H1 (cell line): Measurements from ENCODE around the gene SIM2. TPM values are rescaled to one million over a fixed set of nuclear protein-coding genes. Genes with fewer than 3 reads are reported as not detected.
A peak's percentile ranks its signal among the peaks of the same experiment; 100 is the strongest.

ENCODE experiments used
- CTCF ChIA-PET: fragments of 300-600 bp; sonication (Branson Sonifier 250); formaldehyde crosslinking; loops from one replicate; lab custom pipeline; 2021; ENCODE audit not compliant: partially characterized antibody; lab: Charles Lee
- POLR2A ChIA-PET: fragments of 300-600 bp; sonication (Branson Sonifier 250); formaldehyde crosslinking; loops from one replicate; lab custom pipeline; 2021; ENCODE audit warnings: inconsistent platforms; ENCODE audit not compliant: partially characterized antibody; lab: Charles Lee
- DNase-seq, 2 experiments: peaks; one replicate each; pipeline versions ENCODE4 v3.0.0 to v3.0.0-alpha.2; 2010 to 2022; ENCODE audit warnings: low spot score in 2 of 2, low read depth in 1 of 2, mixed read lengths in 1 of 2
- FAIRE-seq: peaks from 2 replicates; lab custom pipeline; 2011; peaks lifted over from hg19 to GRCh38; lab: Jason Lieb, UNC
- H2AFZ ChIP-seq: 2 replicates; pipeline ENCODE4 v1.8.1; 2012; ENCODE audit warnings: low read length, inconsistent platforms
- H2AK5ac ChIP-seq: 2 replicates; pipeline ENCODE4 v1.6.1; 2013; ENCODE audit warnings: low read depth, low read length
- H2BK120ac ChIP-seq: replicated peaks from 2 replicates; pipeline ENCODE3; 2013; ENCODE audit warnings: low read depth, low read length, inconsistent platforms
- H2BK12ac ChIP-seq: 2 replicates; pipeline ENCODE4 v1.6.1; 2013; ENCODE audit warnings: low read depth, low read length
- H2BK15ac ChIP-seq: 2 replicates; pipeline ENCODE4 v1.6.1; 2013; ENCODE audit warnings: low read length
- H2BK20ac ChIP-seq: 2 replicates; pipeline ENCODE4 v1.6.1; 2013; ENCODE audit warnings: low read length
- H2BK5ac ChIP-seq: 2 replicates; pipeline ENCODE4 v1.6.1; 2013; ENCODE audit warnings: low read depth, low read length
- H3K14ac ChIP-seq: 2 replicates; pipeline ENCODE4 v1.6.1; 2013; ENCODE audit warnings: inconsistent platforms; ENCODE audit not compliant: insufficient read length
- H3K18ac ChIP-seq: 2 replicates; pipeline ENCODE4 v1.6.1; 2013; ENCODE audit warnings: low read length; ENCODE audit errors: extremely low read depth
- H3K23ac ChIP-seq: 2 replicates; pipeline ENCODE4 v1.6.1; 2013; ENCODE audit warnings: inconsistent platforms; ENCODE audit not compliant: insufficient read length
- H3K23me2 ChIP-seq: 2 replicates; pipeline ENCODE4 v1.6.1; 2013; ENCODE audit warnings: low read depth, low read length
- H3K27ac ChIP-seq: 2 replicates; pipeline ENCODE4 v1.6.1; 2011; ENCODE audit warnings: low read depth, low read length, inconsistent platforms
- H3K27me3 ChIP-seq, 4 experiments: replicated peaks in 1 of 4; 1 replicate in 1 of 4; 2 replicates in 3 of 4; pipeline versions ENCODE4 v1.6.1 to v1.8.1; 2011 to 2013; ENCODE audit warnings: low read length in 3 of 4, mild to moderate bottlenecking in 3 of 4, inconsistent platforms in 2 of 4, mixed read lengths in 2 of 4, moderate library complexity in 1 of 4; ENCODE audit not compliant: control insufficient read depth in 3 of 4, insufficient read depth in 3 of 4; ENCODE audit errors: extremely low read depth in 1 of 4
- H3K36me3 ChIP-seq, 4 experiments: 2 replicates each; pipeline versions ENCODE4 v1.6.1 to v1.8.1; 2011 to 2013; ENCODE audit warnings: mild to moderate bottlenecking in 4 of 4, low read length in 3 of 4, moderate library complexity in 2 of 4, control low read depth in 1 of 4, inconsistent platforms in 1 of 4; ENCODE audit not compliant: insufficient read depth in 4 of 4, control insufficient read depth in 2 of 4
- H3K4ac ChIP-seq: replicated peaks from 2 replicates; pipeline ENCODE3; 2013; ENCODE audit warnings: low read length, low read depth, mixed read lengths, inconsistent platforms; ENCODE audit not compliant: insufficient read length
- H3K4me1 ChIP-seq, 4 experiments: replicated peaks in 1 of 4; 1 replicate in 1 of 4; 2 replicates in 3 of 4; pipeline versions ENCODE4 v1.6.1 to v1.8.1; 2011 to 2013; ENCODE audit warnings: low read length in 3 of 4, inconsistent platforms in 2 of 4, mixed read lengths in 1 of 4; ENCODE audit not compliant: insufficient read depth in 4 of 4, control insufficient read depth in 3 of 4
- H3K4me2 ChIP-seq, 2 experiments: 2 replicates each; pipeline versions ENCODE4 v1.6.1 to v1.8.1; 2011 to 2013; ENCODE audit warnings: low read depth in 2 of 2, low read length in 2 of 2, control low read depth in 1 of 2, inconsistent platforms in 1 of 2, mild to moderate bottlenecking in 1 of 2; ENCODE audit not compliant: insufficient read depth in 1 of 2
- H3K4me3 ChIP-seq, 4 experiments: fragments of 200-600, 300-600 bp in 1 of 4; sonication (generic), shearing (Covaris generic), sonication (Bioruptor Twin) in 1 of 4; 2 replicates each; pipeline versions ENCODE4 v1.5.1 to v1.8.1; 2011 to 2016; ENCODE audit warnings: low read length in 4 of 4, low read depth in 3 of 4, control low read depth in 2 of 4, inconsistent platforms in 2 of 4, mild to moderate bottlenecking in 2 of 4, mixed read lengths in 1 of 4, moderate library complexity in 1 of 4; ENCODE audit not compliant: insufficient read depth in 2 of 4; ENCODE audit errors: extremely low read depth in 1 of 4
- H3K56ac ChIP-seq: replicated peaks from 2 replicates; pipeline ENCODE3; 2013; ENCODE audit warnings: low read depth, mild to moderate bottlenecking, mixed read lengths, low read length, inconsistent platforms; ENCODE audit not compliant: insufficient read length
- H3K79me1 ChIP-seq: 2 replicates; pipeline ENCODE4 v1.6.1; 2013; ENCODE audit warnings: low read depth, low read length, control low read depth
- H3K79me2 ChIP-seq, 2 experiments: 2 replicates each; pipeline versions ENCODE4 v1.6.1 to v1.8.1; 2012 to 2013; ENCODE audit warnings: low read length in 2 of 2, mild to moderate bottlenecking in 2 of 2, inconsistent platforms in 1 of 2; ENCODE audit not compliant: insufficient read depth in 2 of 2, control insufficient read depth in 1 of 2
- H3K9ac ChIP-seq, 4 experiments: replicated peaks in 1 of 4; 1 replicate in 1 of 4; 2 replicates in 3 of 4; pipeline versions ENCODE4 v1.6.1 to v1.8.1; 2011 to 2013; ENCODE audit warnings: low read depth in 3 of 4, low read length in 3 of 4, control low read depth in 2 of 4, mild to moderate bottlenecking in 2 of 4, moderate library complexity in 2 of 4, inconsistent platforms in 1 of 4; ENCODE audit errors: extremely low read depth in 1 of 4
- H3K9me3 ChIP-seq, 2 experiments: 2 replicates each; pipeline versions ENCODE4 v1.6.1 to v1.8.1; 2012 to 2013; ENCODE audit warnings: mild to moderate bottlenecking in 2 of 2, moderate library complexity in 2 of 2, control low read depth in 1 of 2, inconsistent platforms in 1 of 2, low read depth in 1 of 2, low read length in 1 of 2, mixed read lengths in 1 of 2; ENCODE audit not compliant: insufficient read depth in 2 of 2
- H4K20me1 ChIP-seq, 2 experiments: replicated peaks in 1 of 2; 2 replicates each; pipeline versions ENCODE3 to v1.8.1; 2011 to 2013; ENCODE audit warnings: inconsistent platforms in 2 of 2, low read length in 2 of 2, mild to moderate bottlenecking in 1 of 2; ENCODE audit not compliant: insufficient read depth in 2 of 2, control insufficient read depth in 1 of 2
- H4K5ac ChIP-seq: 2 replicates; pipeline ENCODE4 v1.6.1; 2013; ENCODE audit warnings: low read length, low read depth, mixed read lengths, inconsistent platforms; ENCODE audit not compliant: insufficient read length
- H4K8ac ChIP-seq: 2 replicates; pipeline ENCODE4 v1.8.0; 2013; ENCODE audit warnings: mild to moderate bottlenecking, moderate library complexity, low read length, inconsistent platforms; ENCODE audit not compliant: insufficient read depth; ENCODE audit errors: extremely low read depth
- H4K91ac ChIP-seq: replicated peaks from 2 replicates; pipeline ENCODE3; 2013; ENCODE audit warnings: low read length, mixed read lengths, inconsistent platforms; ENCODE audit not compliant: insufficient read length
- ASH2L ChIP-seq: fragments of 200-600, 300-600 bp; sonication (generic); IDR thresholded peaks from one replicate; pipeline ENCODE4 v1.7.1; 2017; ENCODE audit warnings: low read length
- BACH1 ChIP-seq: IDR thresholded peaks from 2 replicates; pipeline ENCODE4 v1.6.1; 2012; ENCODE audit warnings: low read length, improper control_type of control experiment
- BRCA1 ChIP-seq: IDR thresholded peaks from 2 replicates; pipeline ENCODE4 v1.6.1; 2012; ENCODE audit warnings: low read depth, low read length, improper control_type of control experiment
- CBX5 ChIP-seq: fragments of 300-800, 300-1000 bp; sonication (generic); IDR thresholded peaks from 2 replicates; pipeline ENCODE4 v1.7.1; 2016; ENCODE audit warnings: antibody characterized with exemption, low read length, low read depth
- CHD1 ChIP-seq: IDR thresholded peaks from 2 replicates; pipeline ENCODE4 v1.6.1; 2012; ENCODE audit warnings: low read depth, low read length, improper control_type of control experiment
- EGR1 ChIP-seq: IDR thresholded peaks from 2 replicates; pipeline ENCODE4 v1.6.1; 2011; ENCODE audit warnings: low read depth, low read length, borderline replicate concordance
- EZH2 ChIP-seq: fragments of 200-600 bp; sonication (generic); IDR thresholded peaks from 2 replicates; pipeline ENCODE4 v1.7.1; 2012; ENCODE audit warnings: low read depth, mild to moderate bottlenecking, moderate library complexity, low read length, inconsistent platforms; ENCODE audit not compliant: severe bottlenecking
- GTF2F1 ChIP-seq: IDR thresholded peaks from 2 replicates; pipeline ENCODE4 v1.6.1; 2012; ENCODE audit warnings: low read depth, low read length, improper control_type of control experiment, borderline replicate concordance
- JUND ChIP-seq: IDR thresholded peaks from 2 replicates; pipeline ENCODE4 v1.6.1; 2011; ENCODE audit warnings: mild to moderate bottlenecking, improper control_type of control experiment, low read length
- POLR2A ChIP-seq, 2 experiments: IDR thresholded peaks; 1 replicate in 1 of 2; 2 replicates in 1 of 2; pipeline ENCODE4 v1.6.1; 2011; ENCODE audit warnings: low read depth in 2 of 2, low read length in 2 of 2, mild to moderate bottlenecking in 2 of 2; ENCODE audit errors: control extremely low read depth in 1 of 2
- POU5F1 ChIP-seq: IDR thresholded peaks from 2 replicates; pipeline ENCODE4 v1.6.1; 2011; ENCODE audit warnings: low read depth, mild to moderate bottlenecking, low read length, moderate library complexity
- SUZ12 ChIP-seq: fragments of 200-600 bp; sonication (generic); IDR thresholded peaks from 2 replicates; pipeline ENCODE4 v1.6.1; 2012; ENCODE audit warnings: mild to moderate bottlenecking, inconsistent platforms, low read length, moderate library complexity, mixed read lengths
- TAF1 ChIP-seq: IDR thresholded peaks from 2 replicates; pipeline ENCODE4 v1.6.1; 2011; ENCODE audit warnings: mild to moderate bottlenecking, low read depth, low read length
- TAF7 ChIP-seq: optimal IDR thresholded peaks from 2 replicates; pipeline ENCODE3; 2011; ENCODE audit warnings: low read depth, mild to moderate bottlenecking, inconsistent platforms, low read length, moderate library complexity, borderline replicate concordance
- TBP ChIP-seq: IDR thresholded peaks from 2 replicates; pipeline ENCODE4 v1.6.1; 2011; ENCODE audit warnings: low read depth, low read length, improper control_type of control experiment
- ZNF274 ChIP-seq: IDR thresholded peaks from 2 replicates; pipeline ENCODE4 v1.7.0; 2012; ENCODE audit warnings: low read length, borderline replicate concordance; ENCODE audit errors: extremely low read depth
- WGBS, 2 experiments: shearing (Covaris generic) in 1 of 2; methylation state at CpG; one replicate each; pipeline versions ENCODE4 v1.1.6 to v1.1.7; 2013 to 2015; ENCODE audit warnings: low lambda C conversion rate in 2 of 2, mixed read lengths in 2 of 2, inconsistent platforms in 1 of 2, low coverage in 1 of 2, missing lambda C conversion rate in 1 of 2; ENCODE audit not compliant: insufficient replicate concordance in 2 of 2, insufficient coverage in 1 of 2, insufficient read length in 1 of 2; ENCODE audit errors: extremely low coverage in 1 of 2, missing lambda C conversion rate in 1 of 2; 5-methylcytosine and 5-hydroxymethylcytosine counted together
- polyA plus RNA-seq, 7 experiments: library from polyadenylated mRNA; depleted of rRNA in 3 of 7; stranded (reverse) in 5 of 7; unstranded in 2 of 7; fragments of >200 nt in 5 of 7; fragments of 200-250 nt in 2 of 7; gene quantifications; 1 replicate in 5 of 7; 2 replicates in 1 of 7; 4 replicates in 1 of 7; pipeline versions ENCODE4 v1.2.1 to v1.2.3, GENCODE V29; 2011 to 2013; ENCODE audit warnings: missing spikeins in 2 of 7, mixed read lengths in 2 of 7
- total RNA-seq: library from RNA; stranded (reverse); fragmentation: NEBNext Ultra II Directional; extraction: Animal tissue kit (Norgen Biotek cat#: 25700); gene quantifications from 2 replicates; pipeline ENCODE4 v1.2.1, GENCODE V29; 2021

Gene SIM2
- total and polyA plus RNA-seq, 2 of the 8 experiments (the other 6 are each of a cell fraction or from before 2014, with no cell fraction given), result 0.05 to 0.26 TPM

DNA sequence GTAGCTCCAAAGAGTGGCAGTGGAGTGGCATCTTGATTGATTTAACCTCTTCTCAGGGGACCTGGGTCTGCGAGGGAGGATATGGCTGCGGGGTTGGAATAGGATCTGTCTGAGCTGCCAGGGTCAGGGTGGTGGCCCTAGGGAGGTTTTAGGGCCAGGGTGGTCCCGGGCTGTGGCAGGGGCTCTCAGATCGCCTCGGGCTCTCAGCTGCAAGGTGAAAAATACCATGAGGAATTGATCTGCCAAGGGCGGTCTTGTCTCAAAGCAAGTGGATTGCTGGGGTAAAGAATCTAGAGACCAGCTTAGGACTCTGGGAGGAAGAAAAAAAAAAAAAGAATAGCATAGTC is 3.7 kb downstream of the SIM2 start:
- Histone ChIP-seq H2BK20ac (no peak overlapping the region), H4K5ac (no peak overlapping the region), H3K14ac (no peak overlapping the region), H3K4ac (no peak overlapping the region), H2BK120ac (no peak overlapping the region), H2BK12ac (0 out of 2 replicates have a peak overlapping the region, but pooled peaks have one; percentile 39), H3K23ac (no peak overlapping the region), H3K4me2 (peak overlapping the region; percentile 2 to 58; a peak in 1 of 4 replicates), H3K9ac (no peak overlapping the region), H3K23me2 (peaks cover 7% of the 10 kb centered on the region; the same call in 1 of the 2 replicates), H3K4me1 (peaks cover 0 to 73% (median 46%) of the 10 kb centered on the region in 4 experiments; a peak in 6 of 7 replicates), H3K27me3 (peaks cover 97 to 100% (median 100%) of the 10 kb centered on the region in 4 experiments), H4K8ac (no peak overlapping the region), H3K79me1 (no peaks in the 10 kb centered on the region; the same call in 1 of the 2 replicates), H3K9me3 (no peaks in the 10 kb centered on the region), H2BK5ac (no peak overlapping the region), H2BK15ac (no peak overlapping the region), H4K20me1 (peaks cover 12 to 21% of the 10 kb centered on the region in 2 experiments), H4K91ac (no peak overlapping the region), H3K27ac (no peak overlapping the region), H2AK5ac (no peak overlapping the region), H3K4me3 (no peak overlapping the region), H3K79me2 (no peaks in the 10 kb centered on the region), H2AFZ (no peak overlapping the region), H3K56ac (no peak overlapping the region), H3K36me3 (peaks cover 0 to 24% (median 0%) of the 10 kb centered on the region in 4 experiments; a peak in 1 of 8 replicates), H3K18ac (peak overlapping the region; percentile 32; the same call in 1 of the 2 replicates)
- WGBS, 2 experiments, result 12% methylated on average over 6 of the region's 6 CpGs; no CpG with 5 or more reads in 1 of the 2 experiments
- DNase-seq, result no peak
- POLR2A ChIA-PET, result interaction anchor here (2.1 to 3.0 kb wide), 2 partner anchors 8 to 11 kb away, joined by 6 to 12 read pairs; no protein-coding TSS in a partner anchor
- no peak for FAIRE-seq
- CTCF ChIA-PET, result interaction anchor here (0.5 to 3.2 kb wide), 9 partner anchors 10 to 794 kb away, joined by 3 to 19 read pairs (median 4); no protein-coding TSS in a partner anchor
- no peak for TF ChIP-seq CHD1
- TF ChIP-seq POU5F1, result no peak
- no peak for TF ChIP-seq BRCA1
- no peak for TF ChIP-seq TBP
- no peak for TF ChIP-seq BACH1
- no peak for TF ChIP-seq SUZ12
- TF ChIP-seq CBX5, result no peak
- no peak for TF ChIP-seq EZH2
- no peak for TF ChIP-seq ASH2L
- no peak for TF ChIP-seq EGR1
- TF ChIP-seq TAF7, result no peak
- no peak for TF ChIP-seq TAF1
- TF ChIP-seq GTF2F1, result no peak
- TF ChIP-seq ZNF274, result no peak
- no peak for TF ChIP-seq POLR2A (IDR thresholded peaks at IDR 0.05; ENCODE audit: control extremely low read depth in 1 of 2, low read depth in 2 of 2, low read length in 2 of 2)
- no peak for TF ChIP-seq JUND
